BLaER1 (cell line): Measurements from ENCODE around the gene RABGAP1.
A peak's percentile ranks its signal among the peaks of the same experiment; 100 is the strongest.

Source experiments
- H3K27ac ChIP-seq: shearing (Covaris generic); formaldehyde crosslinking; 2 replicates; pipeline ENCODE4 v1.8.1; 2022
- H3K27me3 ChIP-seq: shearing (Covaris generic); formaldehyde crosslinking; 2 replicates; pipeline ENCODE4 v1.8.1; 2022
- H3K36me3 ChIP-seq: shearing (Covaris generic); formaldehyde crosslinking; 2 replicates; pipeline ENCODE4 v1.8.1; 2022
- H3K4me1 ChIP-seq: shearing (Covaris generic); formaldehyde crosslinking; 2 replicates; pipeline ENCODE4 v1.8.1; 2022
- H3K4me2 ChIP-seq: shearing (Covaris generic); formaldehyde crosslinking; 2 replicates; pipeline ENCODE4 v1.8.1; 2022
- H3K4me3 ChIP-seq: shearing (Covaris generic); formaldehyde crosslinking; 2 replicates; pipeline ENCODE4 v1.8.1; 2022
- H3K9ac ChIP-seq: shearing (Covaris generic); formaldehyde crosslinking; 2 replicates; pipeline ENCODE4 v1.8.1; 2022
- H3K9me3 ChIP-seq: shearing (Covaris generic); formaldehyde crosslinking; 2 replicates; pipeline ENCODE4 v1.8.1; 2022
- H4K20me1 ChIP-seq: shearing (Covaris generic); formaldehyde crosslinking; 2 replicates; pipeline ENCODE4 v1.8.1; 2022
- Cebpa-rat ChIP-seq: shearing (Covaris generic); IDR thresholded peaks from 2 replicates; pipeline ENCODE4 v1.8.1; 2022

Gene RABGAP1

GRCh38 chr9:123028136-123028535 is 87.3 kb downstream of the RABGAP1 start:
- Histone ChIP-seq H4K20me1 (peaks cover under 1% of the 10 kb centered on the region), H3K9ac (no peak overlapping the region), H3K27me3 (no peaks in the 10 kb centered on the region), H3K27ac (no peak overlapping the region), H3K36me3 (peaks cover 33% of the 10 kb centered on the region), H3K4me3 (no peak overlapping the region), H3K4me2 (no peak overlapping the region; the same call in 1 of the 2 replicates), H3K4me1 (peaks cover 15% of the 10 kb centered on the region), H3K9me3 (no peaks in the 10 kb centered on the region)
- TF ChIP-seq Cebpa-rat = no peak

GRCh38 chr9:123028973-123029372 is 88.2 kb downstream of the RABGAP1 start:
- no peaks in the 10 kb centered on the region for H3K27me3 ChIP-seq
- H4K20me1 ChIP-seq = peaks cover 9% of the 10 kb centered on the region
- H3K4me3 ChIP-seq = no peak overlapping the region
- H3K9me3 ChIP-seq = no peaks in the 10 kb centered on the region
- no peak overlapping the region for H3K27ac ChIP-seq
- no peak overlapping the region for H3K9ac ChIP-seq
- TF ChIP-seq Cebpa-rat = no peak
- H3K4me1 ChIP-seq = peaks cover 18% of the 10 kb centered on the region
- peaks cover 32% of the 10 kb centered on the region for H3K36me3 ChIP-seq
- H3K4me2 ChIP-seq = no peak overlapping the region

GRCh38 chr9:123031963-123032362 is 91.1 kb downstream of the RABGAP1 start:
- Histone ChIP-seq H3K4me2 (no peak overlapping the region), H3K4me1 (peaks cover 21% of the 10 kb centered on the region), H3K27ac (no peak overlapping the region), H4K20me1 (peaks cover 13% of the 10 kb centered on the region), H3K27me3 (no peaks in the 10 kb centered on the region), H3K9me3 (no peaks in the 10 kb centered on the region), H3K9ac (no peak overlapping the region), H3K4me3 (no peak overlapping the region), H3K36me3 (peaks cover 32% of the 10 kb centered on the region)
- TF ChIP-seq Cebpa-rat = no peak

- no peaks in the 10 kb centered on the region for H3K27me3 ChIP-seq
- no peak within 1 kb of the TSS for H3K4me3 ChIP-seq
- H3K9me3 ChIP-seq = no peaks in the 10 kb centered on the region
- H3K36me3 ChIP-seq = peaks cover 29% of the 10 kb centered on the region
- H3K27ac ChIP-seq = no peak within 1 kb of the TSS
- H3K4me1 ChIP-seq = peaks cover 8% of the 10 kb centered on the region; the same call in 1 of the 2 replicates
- no peak within 1 kb of the TSS for H3K9ac ChIP-seq
- no peak for TF ChIP-seq Cebpa-rat
- peak within 1 kb of the TSS; percentile 16; the same call in 1 of the 2 replicates for H3K4me2 ChIP-seq
- H4K20me1 ChIP-seq = peaks cover 13% of the 10 kb centered on the region
Measured at GRCh38 chr9:123033352-123033751, 92.5 kb downstream of the RABGAP1 start, which contains the start of gene GPR21. Gene GPR21, plus strand, starts transcription at chr9:123033667. Its CDS starts 900 bp downstream, at chr9:123034567.

- no peak for TF ChIP-seq Cebpa-rat
- H3K27ac ChIP-seq = no peak overlapping the region
- H3K27me3 ChIP-seq = no peaks in the 10 kb centered on the region
- H3K9me3 ChIP-seq = no peaks in the 10 kb centered on the region
- H3K9ac ChIP-seq = no peak overlapping the region
- 0 out of 2 replicates have a peak, but pooled peaks cover 8% of the 10 kb centered on the region for H3K4me1 ChIP-seq
- H3K4me3 ChIP-seq = no peak overlapping the region
- peaks cover 26% of the 10 kb centered on the region for H3K36me3 ChIP-seq
- H4K20me1 ChIP-seq = peaks cover 13% of the 10 kb centered on the region
- peak overlapping the region; percentile 16; the same call in 1 of the 2 replicates for H3K4me2 ChIP-seq
Measured at GRCh38 chr9:123033864-123034601, 93.2 kb downstream of the RABGAP1 start.

- Histone ChIP-seq H3K4me2 (no peak overlapping the region), H3K27me3 (no peaks in the 10 kb centered on the region), H3K36me3 (peaks cover 20% of the 10 kb centered on the region), H3K27ac (no peak overlapping the region), H3K4me1 (0 out of 2 replicates have a peak, but pooled peaks cover 8% of the 10 kb centered on the region), H4K20me1 (peaks cover 13% of the 10 kb centered on the region), H3K9ac (no peak overlapping the region), H3K4me3 (no peak overlapping the region), H3K9me3 (no peaks in the 10 kb centered on the region)
- TF ChIP-seq Cebpa-rat = no peak
Measured at GRCh38 chr9:123034881-123035510, 94.2 kb downstream of the RABGAP1 start.

GRCh38 chr9:123035791-123036190 is 95.0 kb downstream of the RABGAP1 start:
- Histone ChIP-seq H3K36me3 (peaks cover 23% of the 10 kb centered on the region), H3K27me3 (no peaks in the 10 kb centered on the region), H3K4me1 (0 out of 2 replicates have a peak, but pooled peaks cover 8% of the 10 kb centered on the region), H3K9ac (no peak overlapping the region), H4K20me1 (peaks cover 13% of the 10 kb centered on the region), H3K9me3 (no peaks in the 10 kb centered on the region), H3K27ac (no peak overlapping the region), H3K4me2 (no peak overlapping the region), H3K4me3 (no peak overlapping the region)
- TF ChIP-seq Cebpa-rat = no peak

GRCh38 chr9:123036893-123037545 is 96.2 kb downstream of the RABGAP1 start:
- Histone ChIP-seq H3K9ac (no peak overlapping the region), H3K36me3 (peaks cover 28% of the 10 kb centered on the region), H4K20me1 (peaks cover 13% of the 10 kb centered on the region), H3K9me3 (no peaks in the 10 kb centered on the region), H3K4me2 (no peak overlapping the region), H3K27me3 (no peaks in the 10 kb centered on the region), H3K4me1 (0 out of 2 replicates have a peak, but pooled peaks cover 8% of the 10 kb centered on the region), H3K4me3 (no peak overlapping the region), H3K27ac (no peak overlapping the region)
- TF ChIP-seq Cebpa-rat = no peak

- Histone ChIP-seq H4K20me1 (no peaks in the 10 kb centered on the region), H3K4me2 (no peak overlapping the region), H3K4me3 (no peak overlapping the region), H3K9ac (no peak overlapping the region), H3K27me3 (no peaks in the 10 kb centered on the region), H3K9me3 (peaks cover 14% of the 10 kb centered on the region), H3K4me1 (peaks cover 8% of the 10 kb centered on the region), H3K36me3 (peaks cover 35% of the 10 kb centered on the region), H3K27ac (no peak overlapping the region)
- no peak for TF ChIP-seq Cebpa-rat
Measured at GRCh38 chr9:123039617-123040219, 98.9 kb downstream of the RABGAP1 start.
